ENCODE measurements around the gene TPRG1.

Gene TPRG1

DNA sequence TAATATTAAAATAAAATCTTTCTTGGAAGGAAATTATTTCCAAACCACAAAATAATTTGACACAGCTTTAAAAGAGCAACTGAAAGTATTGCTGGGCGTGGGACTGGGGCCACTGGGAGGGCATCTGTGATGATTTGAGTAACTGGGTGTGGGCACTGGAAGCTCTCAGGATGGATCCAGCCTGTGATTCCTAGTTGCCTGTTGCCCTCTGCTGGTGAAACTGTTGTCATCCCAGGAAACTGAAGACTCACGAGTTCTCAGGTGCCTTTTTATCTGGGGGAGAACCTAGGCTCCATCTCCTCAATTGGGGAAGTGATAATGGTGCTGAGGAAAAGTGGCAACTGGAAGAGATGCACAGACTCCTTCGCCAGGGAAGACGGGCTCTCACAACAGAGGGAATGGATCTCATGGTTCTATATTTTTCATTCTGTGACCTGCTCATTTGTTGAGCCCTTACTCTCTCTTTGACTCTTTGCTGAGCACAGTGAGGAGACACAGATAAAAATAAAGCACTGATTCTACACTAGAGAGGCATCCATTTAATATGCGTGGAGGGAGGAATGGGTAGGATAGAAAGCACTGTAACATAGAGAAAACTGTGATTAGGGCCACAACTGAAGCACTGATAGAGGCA is 61.6 kb downstream of the TPRG1 start:
- Histone ChIP-seq H3K4me3 (ENCODE audit: low read depth, low read length) (no peak overlapping the region), H3K9me3 (ENCODE audit: severe bottlenecking) (no peaks in the 10 kb centered on the region), H3K36me3 (no peaks in the 10 kb centered on the region), H3K27ac (no peak overlapping the region), H3K27me3 (ENCODE audit: insufficient read depth, low read depth, severe bottlenecking) (no peaks in the 10 kb centered on the region)
- TF ChIP-seq, protein P1, sequence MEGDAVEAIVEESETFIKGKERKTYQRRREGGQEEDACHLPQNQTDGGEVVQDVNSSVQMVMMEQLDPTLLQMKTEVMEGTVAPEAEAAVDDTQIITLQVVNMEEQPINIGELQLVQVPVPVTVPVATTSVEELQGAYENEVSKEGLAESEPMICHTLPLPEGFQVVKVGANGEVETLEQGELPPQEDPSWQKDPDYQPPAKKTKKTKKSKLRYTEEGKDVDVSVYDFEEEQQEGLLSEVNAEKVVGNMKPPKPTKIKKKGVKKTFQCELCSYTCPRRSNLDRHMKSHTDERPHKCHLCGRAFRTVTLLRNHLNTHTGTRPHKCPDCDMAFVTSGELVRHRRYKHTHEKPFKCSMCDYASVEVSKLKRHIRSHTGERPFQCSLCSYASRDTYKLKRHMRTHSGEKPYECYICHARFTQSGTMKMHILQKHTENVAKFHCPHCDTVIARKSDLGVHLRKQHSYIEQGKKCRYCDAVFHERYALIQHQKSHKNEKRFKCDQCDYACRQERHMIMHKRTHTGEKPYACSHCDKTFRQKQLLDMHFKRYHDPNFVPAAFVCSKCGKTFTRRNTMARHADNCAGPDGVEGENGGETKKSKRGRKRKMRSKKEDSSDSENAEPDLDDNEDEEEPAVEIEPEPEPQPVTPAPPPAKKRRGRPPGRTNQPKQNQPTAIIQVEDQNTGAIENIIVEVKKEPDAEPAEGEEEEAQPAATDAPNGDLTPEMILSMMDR (IDR thresholded peaks at IDR 0.05; ENCODE audit: low read depth, low read length) = peak; percentile 65
- DNase-seq = peak; percentile 26

DNA sequence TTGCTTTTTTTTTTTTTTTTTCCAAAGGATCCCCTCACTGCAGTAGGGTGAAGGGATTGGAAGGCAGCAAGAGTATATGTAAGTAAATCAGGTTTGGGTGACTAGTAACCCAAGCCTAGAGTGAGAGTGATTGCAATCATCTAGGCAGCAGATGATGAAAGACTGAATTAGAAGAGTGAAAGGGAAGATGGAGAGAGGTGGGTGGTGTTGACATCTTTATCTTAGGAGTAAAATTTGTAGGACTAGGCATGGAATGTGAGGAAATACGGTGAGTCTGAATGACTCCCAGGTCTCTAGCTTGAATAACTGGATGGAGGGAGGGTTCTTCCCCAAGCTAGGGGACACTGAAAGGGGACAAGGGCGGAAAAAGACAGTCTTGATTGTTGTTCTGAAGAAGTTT is 63.4 kb downstream of the TPRG1 start:
- H3K4me3 ChIP-seq (ENCODE audit: low read depth, low read length) = no peak overlapping the region
- TF ChIP-seq, protein P1 (IDR thresholded peaks at IDR 0.05; ENCODE audit: low read depth, low read length) = no peak
- no peaks in the 10 kb centered on the region for H3K27me3 ChIP-seq (ENCODE audit: insufficient read depth, low read depth, severe bottlenecking)
- DNase-seq = no peak
- H3K9me3 ChIP-seq (ENCODE audit: severe bottlenecking) = no peaks in the 10 kb centered on the region
- no peak overlapping the region for H3K27ac ChIP-seq
- H3K36me3 ChIP-seq = no peaks in the 10 kb centered on the region

DNA sequence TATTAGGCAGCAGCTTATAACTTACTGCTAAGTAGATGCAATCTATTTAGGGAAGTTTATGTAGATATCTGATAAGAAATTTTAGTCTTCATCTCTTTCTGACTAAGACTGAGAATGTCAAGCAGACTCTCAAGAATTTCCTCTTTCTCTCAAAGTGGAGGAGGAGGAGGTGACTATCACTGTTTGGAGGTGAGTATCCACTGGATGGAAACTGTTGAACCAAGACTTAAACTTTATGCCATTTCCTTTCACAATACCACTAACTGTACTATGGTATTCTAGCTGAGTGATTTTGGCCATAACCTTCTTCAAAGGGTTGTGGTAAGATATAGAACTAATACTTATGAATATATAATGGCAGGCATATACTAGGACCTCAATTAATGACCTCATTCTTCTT is 64.6 kb downstream of the TPRG1 start:
- no peaks in the 10 kb centered on the region for H3K36me3 ChIP-seq
- H3K27ac ChIP-seq = no peak overlapping the region
- H3K4me3 ChIP-seq (ENCODE audit: low read depth, low read length) = no peak overlapping the region
- H3K27me3 ChIP-seq (ENCODE audit: insufficient read depth, low read depth, severe bottlenecking) = no peaks in the 10 kb centered on the region
- TF ChIP-seq, protein P1 (IDR thresholded peaks at IDR 0.05; ENCODE audit: low read depth, low read length) = no peak
- no peaks in the 10 kb centered on the region for H3K9me3 ChIP-seq (ENCODE audit: severe bottlenecking)
- DNase-seq = no peak

DNA sequence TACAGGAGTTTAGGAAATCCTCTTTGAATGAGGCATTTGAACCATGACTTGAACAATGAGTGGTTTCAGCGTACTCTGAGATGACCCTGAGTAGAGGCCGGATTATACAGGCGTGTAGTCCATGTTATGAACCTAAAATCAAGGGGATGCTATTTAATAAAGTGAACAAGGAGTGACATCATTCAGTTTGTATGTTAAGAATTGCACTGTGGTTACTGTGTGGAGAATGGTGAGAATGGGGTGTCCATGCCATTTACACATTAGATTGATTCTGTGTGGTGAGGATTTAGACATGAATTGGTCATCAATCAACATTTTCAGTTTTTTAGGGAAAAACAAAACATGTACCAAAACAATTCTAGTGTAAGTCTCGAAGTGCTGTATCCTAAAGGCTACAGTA is 65.8 kb downstream of the TPRG1 start:
- Histone ChIP-seq H3K36me3 (no peaks in the 10 kb centered on the region), H3K4me3 (ENCODE audit: low read depth, low read length) (no peak overlapping the region), H3K27ac (no peak overlapping the region), H3K9me3 (ENCODE audit: severe bottlenecking) (no peaks in the 10 kb centered on the region), H3K27me3 (ENCODE audit: insufficient read depth, low read depth, severe bottlenecking) (no peaks in the 10 kb centered on the region)
- TF ChIP-seq, protein P1 (IDR thresholded peaks at IDR 0.05; ENCODE audit: low read depth, low read length) = no peak
- DNase-seq = no peak

DNA sequence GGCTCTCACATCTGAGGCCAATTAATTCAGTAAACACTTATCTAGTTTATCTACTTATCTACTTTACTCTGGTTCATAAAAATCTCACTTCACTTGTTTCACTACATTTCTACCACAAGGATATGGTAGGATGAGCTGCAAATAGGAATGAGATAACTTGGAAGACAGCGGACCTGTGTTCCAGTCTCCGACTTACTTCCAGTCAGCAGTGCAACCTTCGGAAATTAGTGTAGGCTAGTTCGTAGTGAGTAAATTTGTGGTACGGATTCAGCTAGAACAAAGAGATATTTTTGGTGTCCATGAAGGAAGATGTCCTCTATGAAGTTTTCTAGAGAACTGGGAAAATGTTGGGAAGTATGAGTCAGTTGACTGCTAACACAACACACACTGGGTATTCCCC is 66.3 kb downstream of the TPRG1 start:
- Histone ChIP-seq H3K9me3 (ENCODE audit: severe bottlenecking) (no peaks in the 10 kb centered on the region), H3K4me3 (ENCODE audit: low read depth, low read length) (no peak overlapping the region), H3K27me3 (ENCODE audit: insufficient read depth, low read depth, severe bottlenecking) (no peaks in the 10 kb centered on the region), H3K27ac (no peak overlapping the region), H3K36me3 (no peaks in the 10 kb centered on the region)
- TF ChIP-seq, protein P1 (IDR thresholded peaks at IDR 0.05; ENCODE audit: low read depth, low read length) = no peak
- no peak for DNase-seq

DNA sequence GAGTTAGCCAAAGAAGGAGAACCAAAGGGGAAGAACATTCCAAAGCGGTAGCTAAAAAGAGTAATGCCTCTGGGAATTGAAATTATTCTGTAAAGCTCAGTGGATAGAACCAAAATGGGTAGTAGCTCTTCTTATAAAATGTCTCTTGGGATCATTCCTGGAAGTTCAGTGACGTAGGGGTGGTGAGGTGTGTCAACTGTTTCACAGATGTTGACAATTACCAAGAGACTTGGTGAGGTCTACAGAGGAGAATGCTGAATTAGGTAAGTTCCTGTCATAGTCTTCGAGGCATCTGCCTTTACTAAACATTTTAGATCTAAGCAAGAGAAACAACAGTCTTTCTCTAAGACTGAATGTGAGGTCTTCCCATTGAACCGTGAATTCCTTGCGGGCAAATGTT is 67.8 kb downstream of the TPRG1 start:
- no peaks in the 10 kb centered on the region for H3K9me3 ChIP-seq (ENCODE audit: severe bottlenecking)
- no peaks in the 10 kb centered on the region for H3K36me3 ChIP-seq
- no peak overlapping the region for H3K27ac ChIP-seq
- no peak for DNase-seq
- H3K4me3 ChIP-seq (ENCODE audit: low read depth, low read length) = no peak overlapping the region
- H3K27me3 ChIP-seq (ENCODE audit: insufficient read depth, low read depth, severe bottlenecking) = no peaks in the 10 kb centered on the region
- TF ChIP-seq, protein P1 (IDR thresholded peaks at IDR 0.05; ENCODE audit: low read depth, low read length) = no peak

Data from WERI-Rb-1 (cell line).